Measurements from ENCODE around the gene ZNF761. TPM values are rescaled to one million over a fixed set of nuclear protein-coding genes. Genes with fewer than 3 reads are reported as not detected.
A peak's percentile ranks its signal among the peaks of the same experiment; 100 is the strongest.
"Not testable (repeated sequence)": the region's sequence is repeated elsewhere in the genome, so short reads cannot be mapped to it uniquely, and the experiment has no call there.

ZNF761 gene
- total RNA-seq, 4 donors from 2014 or later = 6.7 to 8.4 (median 7.4) TPM

DNA sequence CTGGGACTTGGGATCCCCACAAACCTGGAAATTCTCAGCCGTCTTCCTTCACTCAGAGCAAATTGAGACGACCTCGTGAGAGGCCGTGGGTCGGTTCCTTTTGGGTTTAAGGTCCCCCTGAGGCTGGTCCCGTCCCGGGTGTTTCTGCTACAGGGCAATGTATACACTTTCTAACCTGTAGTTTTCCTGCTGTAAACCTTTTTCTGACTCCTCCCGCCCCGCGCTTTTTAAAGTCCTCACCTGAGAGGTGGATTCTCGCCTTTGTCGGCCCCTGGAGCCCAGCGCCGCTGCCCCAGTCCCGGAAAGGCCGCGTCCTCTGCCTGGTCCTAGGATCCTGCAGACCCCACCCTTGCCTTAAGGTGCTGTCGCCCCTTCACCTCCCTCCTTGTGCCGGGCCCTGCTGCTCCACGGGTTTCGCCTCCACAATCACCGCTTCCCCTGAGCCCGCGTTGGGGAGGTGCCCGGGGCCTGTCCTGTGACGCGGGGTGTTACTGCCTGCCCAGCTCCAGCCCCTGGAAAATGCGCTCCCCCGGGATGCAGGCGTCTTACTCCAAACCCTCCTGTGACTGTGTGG is 391 bp downstream of the ZNF761 start:
- under 1% methylated on average over 26 of the region's 30 CpGs for whole genome bisulfite sequencing
- H3K9me3 ChIP-seq = no peaks in the 10 kb centered on the region
- TF ChIP-seq POLR2A (IDR thresholded peaks at IDR 0.05; ENCODE audit: low read depth) (no peak), EP300 (IDR thresholded peaks at IDR 0.05) (no peak), POLR2AphosphoS5 (IDR thresholded peaks at IDR 0.05) (no peak)
- TF ChIP-seq, protein P1, sequence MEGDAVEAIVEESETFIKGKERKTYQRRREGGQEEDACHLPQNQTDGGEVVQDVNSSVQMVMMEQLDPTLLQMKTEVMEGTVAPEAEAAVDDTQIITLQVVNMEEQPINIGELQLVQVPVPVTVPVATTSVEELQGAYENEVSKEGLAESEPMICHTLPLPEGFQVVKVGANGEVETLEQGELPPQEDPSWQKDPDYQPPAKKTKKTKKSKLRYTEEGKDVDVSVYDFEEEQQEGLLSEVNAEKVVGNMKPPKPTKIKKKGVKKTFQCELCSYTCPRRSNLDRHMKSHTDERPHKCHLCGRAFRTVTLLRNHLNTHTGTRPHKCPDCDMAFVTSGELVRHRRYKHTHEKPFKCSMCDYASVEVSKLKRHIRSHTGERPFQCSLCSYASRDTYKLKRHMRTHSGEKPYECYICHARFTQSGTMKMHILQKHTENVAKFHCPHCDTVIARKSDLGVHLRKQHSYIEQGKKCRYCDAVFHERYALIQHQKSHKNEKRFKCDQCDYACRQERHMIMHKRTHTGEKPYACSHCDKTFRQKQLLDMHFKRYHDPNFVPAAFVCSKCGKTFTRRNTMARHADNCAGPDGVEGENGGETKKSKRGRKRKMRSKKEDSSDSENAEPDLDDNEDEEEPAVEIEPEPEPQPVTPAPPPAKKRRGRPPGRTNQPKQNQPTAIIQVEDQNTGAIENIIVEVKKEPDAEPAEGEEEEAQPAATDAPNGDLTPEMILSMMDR (IDR thresholded peaks at IDR 0.05) = no peak
- H3K4me1 ChIP-seq = peaks cover 8 to 15% (median 14%) of the 10 kb centered on the region in 4 donors
- H3K27ac ChIP-seq (replicated peaks in 1 of 4) = peak overlapping the region; percentile 72 to 80 (median 74)
- peaks cover 0 to 24% (median 15%) of the 10 kb centered on the region in 4 donors for H3K36me3 ChIP-seq
- no peaks in the 10 kb centered on the region for H3K27me3 ChIP-seq
- intact Hi-C loops (cut with DNase I) = loop anchor here (5.0 kb wide), 1 partner anchor 35 kb away; the partner anchor contains the start of gene ZNF813
- peak overlapping the region; percentile 66 to 78 (median 74) for H3K4me3 ChIP-seq
- DNase-seq (ENCODE audit: extremely low spot score) = no peak

- H3K4me1 ChIP-seq; DNase-seq (ENCODE audit: extremely low spot score); H3K27me3 ChIP-seq; H3K27ac ChIP-seq (replicated peaks in 1 of 4); intact Hi-C loops (cut with DNase I); H3K4me3 ChIP-seq: not testable (repeated sequence)
- peaks cover 0 to 15% (median 10%) of the 10 kb centered on the region in 4 donors for H3K9me3 ChIP-seq
- peaks cover 40 to 80% (median 55%) of the 10 kb centered on the region in 4 donors for H3K36me3 ChIP-seq
- WGBS = 91% methylated on average over 2 of the region's 2 CpGs
Observed at GRCh38 chr19:53443809-53444208, 12.0 kb downstream of the ZNF761 start.

DNA sequence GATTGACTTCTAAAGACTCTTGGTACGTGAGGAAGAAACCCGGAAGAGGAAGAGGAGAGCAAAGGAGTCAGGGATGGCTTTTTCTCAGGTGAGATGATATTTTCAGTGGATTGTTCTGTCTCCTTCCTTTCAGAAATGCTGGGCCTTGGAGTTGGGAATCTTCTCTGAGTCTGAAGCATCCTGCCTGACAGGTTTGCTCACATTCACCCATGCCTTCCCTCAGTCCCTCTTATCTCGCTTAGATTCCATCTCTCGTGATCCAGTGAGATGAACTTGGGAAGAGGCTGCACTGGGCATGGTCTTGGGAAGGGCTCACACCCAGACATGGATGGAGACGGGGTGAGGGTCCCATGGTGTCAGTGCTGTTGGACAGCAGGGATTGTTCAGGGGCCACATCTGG is 15.4 kb downstream of the ZNF761 start:
- H3K27ac ChIP-seq (replicated peaks in 1 of 4); H3K27me3 ChIP-seq; H3K4me1 ChIP-seq; intact Hi-C loops (cut with DNase I); DNase-seq (ENCODE audit: extremely low spot score); H3K4me3 ChIP-seq: not testable (repeated sequence)
- 94% methylated on average over 5 of the region's 5 CpGs for WGBS
- Histone ChIP-seq H3K9me3 (peaks cover 0 to 15% (median 10%) of the 10 kb centered on the region in 4 donors), H3K36me3 (peaks cover 51 to 90% (median 66%) of the 10 kb centered on the region in 4 donors)

DNA sequence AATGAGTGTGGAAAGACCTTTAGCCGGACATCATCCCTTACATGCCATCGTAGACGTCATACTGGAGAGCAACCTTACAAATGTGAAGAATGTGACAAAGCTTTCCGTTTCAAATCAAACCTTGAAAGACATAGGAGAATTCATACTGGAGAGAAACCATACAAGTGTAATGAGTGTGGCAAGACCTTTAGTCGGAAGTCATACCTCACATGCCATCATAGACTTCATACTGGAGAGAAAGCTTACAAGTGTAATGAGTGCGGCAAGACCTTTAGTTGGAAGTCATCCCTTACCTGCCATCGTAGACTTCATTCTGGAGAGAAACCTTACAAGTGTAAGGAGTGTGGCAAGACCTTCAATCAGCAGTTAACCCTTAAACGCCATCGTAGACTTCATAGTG is 24.0 kb downstream of the ZNF761 start:
- no peaks in the 10 kb centered on the region for H3K4me1 ChIP-seq
- H3K27me3 ChIP-seq = no peaks in the 10 kb centered on the region
- TF ChIP-seq POLR2AphosphoS5 (IDR thresholded peaks at IDR 0.05) = no peak
- TF ChIP-seq, protein P1 (IDR thresholded peaks at IDR 0.05) = no peak
- TF ChIP-seq EP300 (IDR thresholded peaks at IDR 0.05) = no peak
- no peak for TF ChIP-seq POLR2A (IDR thresholded peaks at IDR 0.05; ENCODE audit: low read depth)
- H3K27ac ChIP-seq (replicated peaks in 1 of 4) = no peak overlapping the region
- peaks cover 0 to 36% (median 16%) of the 10 kb centered on the region in 4 donors for H3K9me3 ChIP-seq
- H3K36me3 ChIP-seq = peaks cover 32 to 63% (median 52%) of the 10 kb centered on the region in 4 donors
- H3K4me3 ChIP-seq = no peak overlapping the region
- 92% methylated on average over 9 of the region's 9 CpGs for WGBS
- no peak for DNase-seq (ENCODE audit: extremely low spot score)
- intact Hi-C loops (cut with DNase I) = no loop called here

DNA sequence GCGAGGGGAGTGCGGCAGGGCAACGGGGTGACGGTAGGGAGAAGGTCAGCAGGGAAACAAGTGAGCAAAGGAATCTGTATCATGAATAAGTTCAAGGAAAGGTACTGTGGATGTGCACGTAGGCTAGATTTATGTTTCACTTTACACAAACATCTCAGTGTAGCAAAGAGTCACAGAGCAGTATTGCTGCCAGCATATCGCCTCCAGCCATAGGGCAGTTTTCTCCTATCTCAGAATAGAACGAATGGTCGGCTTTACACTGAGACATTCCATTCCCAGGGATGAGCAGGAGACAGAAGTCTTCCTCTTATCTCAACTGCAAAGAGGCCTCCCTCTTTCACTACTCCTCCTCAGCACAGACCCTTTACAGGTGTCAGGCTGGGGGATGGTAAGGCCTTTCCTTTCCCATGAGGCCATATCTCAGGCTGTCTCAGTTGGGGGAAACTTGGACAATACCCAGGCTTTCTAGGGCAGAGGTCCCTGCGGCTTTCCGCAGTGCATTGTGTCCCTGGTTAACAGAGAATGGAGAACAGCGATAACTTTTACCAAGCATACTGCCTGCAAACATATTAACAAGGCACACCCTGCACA is 28.4 kb downstream of the ZNF761 start:
- not testable (repeated sequence) for DNase-seq (ENCODE audit: extremely low spot score); H3K27ac ChIP-seq (replicated peaks in 1 of 4); H3K4me3 ChIP-seq
- H3K36me3 ChIP-seq = peaks cover 2 to 19% (median 9%) of the 10 kb centered on the region in 4 donors
- peaks cover 0 to 12% (median 5%) of the 10 kb centered on the region in 4 donors for H3K4me1 ChIP-seq
- peaks cover 0 to 25% (median 0%) of the 10 kb centered on the region in 4 donors for H3K27me3 ChIP-seq
- H3K9me3 ChIP-seq = peaks cover 0 to 33% (median 16%) of the 10 kb centered on the region in 4 donors
- 68% methylated on average over 11 of the region's 11 CpGs for WGBS
- intact Hi-C loops (cut with DNase I) = loop anchor here (10.0 kb wide), 1 partner anchor 265 kb away; the partner anchor contains the start of gene ZNF665

DNA sequence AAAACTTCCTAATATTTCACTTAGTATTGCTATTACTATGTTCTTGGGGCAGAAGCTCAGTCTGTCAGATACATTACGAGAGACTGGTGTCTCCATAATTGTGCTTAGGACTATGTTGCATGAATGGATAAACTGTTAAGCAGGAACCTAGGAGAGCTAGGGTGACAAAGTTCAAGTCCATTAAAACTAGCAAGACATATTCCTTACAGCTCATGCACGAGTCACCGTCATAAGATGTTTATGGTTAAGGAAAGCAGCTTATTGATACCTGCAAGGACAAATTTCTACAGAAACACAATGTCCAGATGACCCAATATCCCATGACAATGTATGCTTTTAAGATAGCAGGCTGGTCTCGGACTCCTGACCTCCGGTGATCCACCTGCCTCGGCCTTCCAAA is 30.1 kb downstream of the ZNF761 start:
- Histone ChIP-seq H3K4me1 (peaks cover 3 to 16% (median 9%) of the 10 kb centered on the region in 4 donors), H3K4me3 (no peak overlapping the region), H3K36me3 (peaks cover 0 to 3% (median 0%) of the 10 kb centered on the region in 4 donors), H3K27me3 (peaks cover 0 to 29% (median 0%) of the 10 kb centered on the region in 4 donors), H3K9me3 (peaks cover 0 to 17% (median 8%) of the 10 kb centered on the region in 4 donors), H3K27ac (replicated peaks in 1 of 4) (no peak overlapping the region)
- intact Hi-C loops (cut with DNase I) = loop anchor here (10.0 kb wide), 1 partner anchor 267 kb away; the partner anchor contains the start of gene ZNF665
- TF ChIP-seq, protein P1 (IDR thresholded peaks at IDR 0.05) = no peak
- TF ChIP-seq POLR2AphosphoS5 (IDR thresholded peaks at IDR 0.05) (no peak), POLR2A (IDR thresholded peaks at IDR 0.05; ENCODE audit: low read depth) (no peak), EP300 (IDR thresholded peaks at IDR 0.05) (no peak)
- 82% methylated on average over 6 of the region's 6 CpGs for WGBS
- no peak for DNase-seq (ENCODE audit: extremely low spot score)

All from esophagus muscularis mucosa (tissue), 4 donors.